HEK293T (cell line): ENCODE data around the gene C1QTNF8.

ENCODE experiments used
- FOXK2 ChIP-seq: fragments of 450-650 bp; IDR thresholded peaks from 2 replicates; pipeline ENCODE4 v1.6.1; 2016; ENCODE audit warnings: mild to moderate bottlenecking
- PKNOX1 ChIP-seq: fragments of 450-650 bp; IDR thresholded peaks from 2 replicates; pipeline ENCODE4 v1.6.1; 2016
- SP1 ChIP-seq: fragments of 450-650 bp; IDR thresholded peaks from 2 replicates; pipeline ENCODE4 v1.6.1; 2017

GRCh38 chr16:1113489-1113888 lies 17.4 kb upstream of the C1QTNF8 start:
- TF ChIP-seq FOXK2 (no peak), SP1 (no peak), PKNOX1 (no peak)
